CD4-positive, alpha-beta T cell treated with Interferon alpha-2 for 1 hour (primary cell): ENCODE data around the gene PNKD.
A peak's percentile ranks its signal among the peaks of the same experiment; 100 is the strongest.

Source experiments
- DNase-seq, 2 donors: peaks; one replicate each; pipeline ENCODE4 v3.0.0-alpha.2; 2020 to 2022

Gene PNKD

GRCh38 chr2:218345491-218346236 is 75.3 kb downstream of the PNKD start:
- no peak for DNase-seq

GRCh38 chr2:218347172-218347571 is 76.9 kb downstream of the PNKD start:
- DNase-seq: no peak

- DNase-seq: no peak
These were observed 83.7 kb downstream of the PNKD start for GRCh38 chr2:218354045-218354444.

GRCh38 chr2:218354850-218355443 is 84.6 kb downstream of the PNKD start:
- no peak for DNase-seq

GRCh38 chr2:218357236-218358177 is 87.2 kb downstream of the PNKD start:
- DNase-seq: no peak

GRCh38 chr2:218360453-218360852 is 90.1 kb downstream of the PNKD start:
- DNase-seq: peak in 1 of 2 donors; percentile 38

GRCh38 chr2:218362606-218363005 is 92.3 kb downstream of the PNKD start:
- no peak for DNase-seq

- no peak for DNase-seq
These were observed 93.4 kb downstream of the PNKD start for GRCh38 chr2:218363736-218364135.

- DNase-seq: no peak
These were observed 93.9 kb downstream of the PNKD start for GRCh38 chr2:218364196-218364595.

GRCh38 chr2:218366621-218367414 is 96.5 kb downstream of the PNKD start:
- no peak for DNase-seq

- peak; percentile 81 to 84 for DNase-seq
These were observed 97.3 kb downstream of the PNKD start for GRCh38 chr2:218367415-218368149.

- DNase-seq: no peak
These were observed 97.8 kb downstream of the PNKD start for GRCh38 chr2:218368150-218368528.

- DNase-seq: peak in 1 of 2 donors; percentile 37
These were observed 98.4 kb downstream of the PNKD start for GRCh38 chr2:218368621-218369153.

- DNase-seq: no peak
These were observed 99.0 kb downstream of the PNKD start for GRCh38 chr2:218369330-218369729.

- peak; percentile 26 to 75 for DNase-seq
These were observed 100.2 kb downstream of the PNKD start for GRCh38 chr2:218370410-218371063.

GRCh38 chr2:218371983-218372350 is 101.6 kb downstream of the PNKD start:
- no peak for DNase-seq

GRCh38 chr2:218374795-218375194 is 104.5 kb downstream of the PNKD start:
- DNase-seq: no peak

GRCh38 chr2:218375212-218375611 is 104.9 kb downstream of the PNKD start:
- DNase-seq: no peak

GRCh38 chr2:218378053-218378452 is 107.7 kb downstream of the PNKD start:
- peak in 1 of 2 donors; percentile 56 for DNase-seq

- DNase-seq: peak in 1 of 2 donors; percentile 73
These were observed 111.6 kb downstream of the PNKD start, which contains the start of gene SLC11A1 for GRCh38 chr2:218381916-218382366. Gene SLC11A1, plus strand, starts transcription at chr2:218382273. Its CDS starts 96 bp downstream, at chr2:218382369.

GRCh38 chr2:218382785-218383184 is 112.5 kb downstream of the PNKD start:
- DNase-seq: no peak
